CD14-positive monocyte (primary cell): ENCODE measurements around the gene UBAC1. TPM values are rescaled to one million over a fixed set of nuclear protein-coding genes. Genes with fewer than 3 reads are reported as not detected.

ENCODE experiments used
- DNase-seq, 3 donors: peaks; one replicate each; pipeline ENCODE4 v3.0.0-alpha.2; 2011 to 2022
- H2AFZ ChIP-seq: 2 replicates; pipeline ENCODE4 v1.6.0; 2012; ENCODE audit warnings: mild to moderate bottlenecking, low read depth, low read length, inconsistent platforms; ENCODE audit not compliant: insufficient read depth, poor library complexity, severe bottlenecking
- H3K27ac ChIP-seq, 2 donors: 1 replicate in 1 of 2; 2 replicates in 1 of 2; pipeline ENCODE4 v1.5.1; 2012 to 2013; ENCODE audit warnings: low read length in 2 of 2, control low read depth in 1 of 2, inconsistent platforms in 1 of 2, low read depth in 1 of 2, mild to moderate bottlenecking in 1 of 2
- H3K27me3 ChIP-seq, 2 donors: one replicate each; pipeline versions ENCODE4 v1.6.0 to v1.6.1; 2011 to 2013; ENCODE audit warnings: low read length in 2 of 2; ENCODE audit not compliant: control insufficient read depth in 2 of 2, insufficient read depth in 2 of 2
- H3K36me3 ChIP-seq, 2 donors: replicated peaks in 1 of 2; 1 replicate in 1 of 2; 2 replicates in 1 of 2; pipeline versions ENCODE4 v1.5.1 to v1.6.1; 2012 to 2013; ENCODE audit warnings: low read length in 2 of 2, control low read depth in 1 of 2, inconsistent platforms in 1 of 2, mild to moderate bottlenecking in 1 of 2; ENCODE audit not compliant: insufficient read depth in 2 of 2, control insufficient read depth in 1 of 2
- H3K4me1 ChIP-seq, 2 donors: 1 replicate in 1 of 2; 2 replicates in 1 of 2; pipeline versions ENCODE4 v1.5.1 to v1.6.1; 2012 to 2013; ENCODE audit warnings: low read length in 2 of 2, control low read depth in 1 of 2, inconsistent platforms in 1 of 2, mild to moderate bottlenecking in 1 of 2, moderate library complexity in 1 of 2; ENCODE audit not compliant: insufficient read depth in 2 of 2, control insufficient read depth in 1 of 2
- H3K4me2 ChIP-seq: replicated peaks from 2 replicates; pipeline ENCODE3; 2012; ENCODE audit warnings: low read length, moderate library complexity, mild to moderate bottlenecking; ENCODE audit not compliant: poor library complexity, severe bottlenecking; ENCODE audit errors: extremely low read depth
- H3K4me3 ChIP-seq, 3 experiments: fragments of 200-600 bp in 1 of 3; sonication (generic) in 1 of 3; replicated peaks in 1 of 3; 1 replicate in 2 of 3; 2 replicates in 1 of 3; pipeline ENCODE4 v1.5.1; 2011 to 2013; ENCODE audit warnings: low read length in 3 of 3, mild to moderate bottlenecking in 3 of 3, control low read depth in 2 of 3, low read depth in 2 of 3, inconsistent platforms in 1 of 3, moderate library complexity in 1 of 3
- H3K79me2 ChIP-seq: 2 replicates; pipeline ENCODE4 v1.6.0; 2012; ENCODE audit warnings: mild to moderate bottlenecking, control low read depth, inconsistent platforms, low read length, moderate library complexity; ENCODE audit not compliant: insufficient read depth
- H3K9ac ChIP-seq: 2 replicates; pipeline ENCODE4 v1.6.0; 2017; ENCODE audit warnings: low read length, mild to moderate bottlenecking; ENCODE audit not compliant: insufficient read depth, poor library complexity, severe bottlenecking
- H3K9me3 ChIP-seq, 2 donors: replicated peaks in 1 of 2; 1 replicate in 1 of 2; 2 replicates in 1 of 2; pipeline versions ENCODE4 v1.5.1 to v1.6.1; 2012 to 2013; ENCODE audit warnings: low read length in 2 of 2, control low read depth in 1 of 2; ENCODE audit not compliant: control insufficient read depth in 1 of 2, insufficient read depth in 1 of 2
- H4K20me1 ChIP-seq: 2 replicates; pipeline ENCODE4 v1.6.0; 2012; ENCODE audit warnings: mild to moderate bottlenecking, low read length, control low read depth, moderate library complexity; ENCODE audit not compliant: insufficient read depth
- H3K27ac Mint-ChIP-seq, 7 donors: one replicate each; pipeline ENCODE4 v1.8.0; 2020; ENCODE audit warnings: mild to moderate bottlenecking in 7 of 7, mixed read lengths in 7 of 7, moderate library complexity in 6 of 7, inconsistent platforms in 2 of 7
- H3K27me3 Mint-ChIP-seq, 3 donors: one replicate each; pipeline ENCODE4 v1.8.0; 2021 to 2022; ENCODE audit warnings: low read depth in 3 of 3, mild to moderate bottlenecking in 3 of 3, mixed read lengths in 3 of 3, moderate library complexity in 3 of 3, inconsistent platforms in 1 of 3
- H3K36me3 Mint-ChIP-seq, 2 donors: one replicate each; pipeline ENCODE4 v1.8.0; 2020; ENCODE audit warnings: mixed read lengths in 2 of 2, inconsistent platforms in 1 of 2, mild to moderate bottlenecking in 1 of 2
- H3K4me1 Mint-ChIP-seq: one replicate; pipeline ENCODE4 v1.8.0; 2020; ENCODE audit warnings: mild to moderate bottlenecking, mixed read lengths
- H3K4me3 Mint-ChIP-seq, 2 donors: one replicate each; pipeline ENCODE4 v1.8.0; 2020; ENCODE audit warnings: mild to moderate bottlenecking in 2 of 2, mixed read lengths in 2 of 2, moderate library complexity in 1 of 2
- H3K9me3 Mint-ChIP-seq, 7 donors: one replicate each; pipeline ENCODE4 v1.8.0; 2020 to 2022; ENCODE audit warnings: mixed read lengths in 7 of 7, mild to moderate bottlenecking in 6 of 7, moderate library complexity in 6 of 7, inconsistent platforms in 2 of 7
- WGBS: methylation state at CpG from one replicate; pipeline ENCODE4 v1.1.5; 2013; ENCODE audit warnings: missing lambda C conversion rate; ENCODE audit not compliant: insufficient coverage; 5-methylcytosine and 5-hydroxymethylcytosine counted together
- intact Hi-C, 2 donors: fragments of 100-400 bp; cut with micrococcal nuclease; formaldehyde crosslinking; loops; one replicate each; pipeline versions ENCODE4 v1.15.0 to v1.15.1; 2023
- polyA plus RNA-seq, 3 donors: library from polyadenylated mRNA; depleted of rRNA in 1 of 3; unstranded in 2 of 3; stranded (reverse) in 1 of 3; fragments of 300-500 nt in 2 of 3; fragments of >200 nt in 1 of 3; fragmentation: Illumina TruSeq in 2 of 3; gene quantifications; 1 replicate in 2 of 3; 2 replicates in 1 of 3; pipeline ENCODE4 v1.2.3, GENCODE V29; 2012 to 2021
- TF ChIP-seq, protein P1 (sequence below): fragments of 200-600 bp; IDR thresholded peaks from one replicate; pipeline ENCODE4 v1.8.0; 2022; ENCODE audit warnings: antibody characterized with exemption, mild to moderate bottlenecking

UBAC1 gene
- polyA plus RNA-seq, 3 donors = 35.8 to 63.1 (median 52.5) TPM

DNA sequence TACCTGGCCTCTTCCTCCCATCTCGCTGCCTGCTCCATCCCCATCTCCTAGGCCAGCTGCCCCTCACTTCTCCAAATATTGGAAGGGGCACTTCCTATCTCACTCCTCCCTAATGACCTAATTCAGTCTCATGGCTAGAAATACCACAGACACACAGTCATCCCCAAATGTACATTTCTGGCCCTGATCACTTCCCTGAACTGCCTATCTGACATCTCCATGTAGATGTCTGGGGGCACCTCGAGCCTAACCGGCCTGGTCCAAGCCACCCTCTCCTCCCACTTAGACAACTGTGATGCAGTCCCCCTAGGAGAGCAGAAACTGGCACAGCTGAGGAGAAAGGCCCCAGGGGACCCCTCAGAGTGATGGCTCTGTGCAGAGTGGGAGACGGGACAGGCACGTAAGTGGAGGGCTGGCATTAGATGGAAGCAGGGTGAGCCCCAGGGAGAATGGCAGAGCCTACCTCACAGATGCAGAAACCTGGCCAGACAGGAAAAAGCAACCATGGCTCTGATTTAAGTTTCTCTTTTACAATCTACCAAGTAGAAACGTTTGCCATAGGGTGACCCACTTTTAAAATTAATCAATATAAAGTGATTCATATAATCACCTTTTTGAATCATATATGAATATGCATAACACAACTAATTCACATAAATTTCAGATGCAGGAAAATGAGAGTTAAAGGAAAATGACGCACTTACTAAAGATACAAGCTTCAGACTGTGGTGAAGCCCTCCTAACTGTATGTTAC lies 75.9 kb downstream of the UBAC1 start:
- no peak overlapping the region for H2AFZ ChIP-seq
- Mint-ChIP-seq H3K27me3 (no peaks in the 10 kb centered on the region), H3K4me3 (no peak overlapping the region), H3K4me1 (peaks cover 65% of the 10 kb centered on the region), H3K27ac (peak overlapping the region in 6 of 7 donors; percentile 6 to 77 (median 62)), H3K9me3 (no peaks in the 10 kb centered on the region), H3K36me3 (peaks cover 19 to 27% of the 10 kb centered on the region in 2 donors)
- H4K20me1 ChIP-seq = peaks cover 95% of the 10 kb centered on the region
- peaks cover 5 to 23% of the 10 kb centered on the region in 2 donors for H3K36me3 ChIP-seq
- no peaks in the 10 kb centered on the region for H3K9me3 ChIP-seq
- intact Hi-C loops = no loop called here
- H3K4me3 ChIP-seq = no peak overlapping the region
- TF ChIP-seq, protein P1, sequence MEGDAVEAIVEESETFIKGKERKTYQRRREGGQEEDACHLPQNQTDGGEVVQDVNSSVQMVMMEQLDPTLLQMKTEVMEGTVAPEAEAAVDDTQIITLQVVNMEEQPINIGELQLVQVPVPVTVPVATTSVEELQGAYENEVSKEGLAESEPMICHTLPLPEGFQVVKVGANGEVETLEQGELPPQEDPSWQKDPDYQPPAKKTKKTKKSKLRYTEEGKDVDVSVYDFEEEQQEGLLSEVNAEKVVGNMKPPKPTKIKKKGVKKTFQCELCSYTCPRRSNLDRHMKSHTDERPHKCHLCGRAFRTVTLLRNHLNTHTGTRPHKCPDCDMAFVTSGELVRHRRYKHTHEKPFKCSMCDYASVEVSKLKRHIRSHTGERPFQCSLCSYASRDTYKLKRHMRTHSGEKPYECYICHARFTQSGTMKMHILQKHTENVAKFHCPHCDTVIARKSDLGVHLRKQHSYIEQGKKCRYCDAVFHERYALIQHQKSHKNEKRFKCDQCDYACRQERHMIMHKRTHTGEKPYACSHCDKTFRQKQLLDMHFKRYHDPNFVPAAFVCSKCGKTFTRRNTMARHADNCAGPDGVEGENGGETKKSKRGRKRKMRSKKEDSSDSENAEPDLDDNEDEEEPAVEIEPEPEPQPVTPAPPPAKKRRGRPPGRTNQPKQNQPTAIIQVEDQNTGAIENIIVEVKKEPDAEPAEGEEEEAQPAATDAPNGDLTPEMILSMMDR = no peak
- no peak overlapping the region for H3K4me2 ChIP-seq
- peaks cover 76% of the 10 kb centered on the region for H3K79me2 ChIP-seq
- peaks cover 31 to 43% of the 10 kb centered on the region in 2 donors for H3K4me1 ChIP-seq
- WGBS = 33% methylated on average over 1 of the region's 7 CpGs
- DNase-seq = peak in 1 of 3 donors; percentile 30
- H3K27me3 ChIP-seq = no peaks in the 10 kb centered on the region
- no peak overlapping the region for H3K9ac ChIP-seq
- peak overlapping the region in 1 of 2 donors; percentile 7 for H3K27ac ChIP-seq

DNA sequence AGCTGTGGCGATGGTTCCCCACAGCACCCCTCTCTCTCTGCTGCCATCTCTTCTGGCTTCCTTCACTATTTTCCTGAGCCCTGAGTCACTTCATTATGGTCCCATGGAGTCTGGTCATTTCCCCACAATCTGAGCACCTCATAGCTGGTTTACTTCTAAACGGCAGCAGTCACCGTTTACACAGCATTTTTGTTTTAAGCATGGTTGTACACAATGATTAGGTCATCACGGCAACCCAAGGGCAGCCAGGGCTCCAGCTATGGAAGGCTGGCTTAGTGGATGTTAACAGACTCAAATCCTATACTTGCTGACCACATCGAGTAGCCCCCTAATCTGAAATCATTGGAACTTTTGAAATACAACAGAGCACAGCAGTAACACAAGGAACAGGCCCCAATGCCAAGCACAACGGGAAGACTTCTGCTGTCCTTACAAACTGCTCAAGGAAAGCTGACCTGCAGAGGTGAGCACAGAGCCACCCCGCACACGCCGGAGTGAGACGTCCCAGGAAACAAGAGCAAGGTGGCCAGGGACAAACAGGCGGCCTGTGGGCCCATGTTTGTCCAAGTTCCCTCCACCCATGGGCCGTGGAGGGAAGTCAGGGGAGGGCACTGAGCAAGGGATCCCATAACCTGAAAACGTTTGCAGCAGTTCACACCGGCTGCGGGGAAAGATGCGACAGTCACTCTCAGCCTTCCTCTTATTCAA lies 76.7 kb downstream of the UBAC1 start:
- Histone ChIP-seq H3K27ac (peak overlapping the region in 1 of 2 donors; percentile 7), H2AFZ (no peak overlapping the region), H3K79me2 (peaks cover 76% of the 10 kb centered on the region), H3K9me3 (no peaks in the 10 kb centered on the region), H3K27me3 (no peaks in the 10 kb centered on the region), H3K9ac (no peak overlapping the region), H3K4me1 (peaks cover 31 to 43% of the 10 kb centered on the region in 2 donors), H3K4me3 (no peak overlapping the region), H4K20me1 (peaks cover 89% of the 10 kb centered on the region), H3K4me2 (no peak overlapping the region), H3K36me3 (peaks cover 6 to 31% of the 10 kb centered on the region in 2 donors)
- H3K27ac Mint-ChIP-seq = peak overlapping the region in 4 of 7 donors; percentile 52 to 77 (median 64)
- H3K4me3 Mint-ChIP-seq = no peak overlapping the region
- peaks cover 62% of the 10 kb centered on the region for H3K4me1 Mint-ChIP-seq
- WGBS = 94% methylated on average over 13 of the region's 16 CpGs
- H3K36me3 Mint-ChIP-seq = peaks cover 19 to 28% of the 10 kb centered on the region in 2 donors
- no peaks in the 10 kb centered on the region for H3K27me3 Mint-ChIP-seq
- peak in 1 of 3 donors; percentile 29 for DNase-seq
- TF ChIP-seq, protein P1 = no peak
- H3K9me3 Mint-ChIP-seq = no peaks in the 10 kb centered on the region
- intact Hi-C loops = no loop called here
